GM12878 (cell line): Measurements from ENCODE around the gene MYO16.

ENCODE experiments used
- EGR1 ChIP-seq, 2 experiments: IDR thresholded peaks; 1 replicate in 1 of 2; 2 replicates in 1 of 2; pipeline ENCODE4 v1.6.1; 2011 to 2012; ENCODE audit warnings: low read depth in 2 of 2, low read length in 2 of 2, borderline replicate concordance in 1 of 2, mild to moderate bottlenecking in 1 of 2, moderate library complexity in 1 of 2
- KAT2A ChIP-seq: conservative IDR thresholded peaks from 2 replicates; pipeline ENCODE4 v1.6.1; 2011; ENCODE audit warnings: low read depth, low read length; ENCODE audit not compliant: control insufficient read depth
- NFIC ChIP-seq: IDR thresholded peaks from 2 replicates; pipeline ENCODE4 v1.6.1; 2012; ENCODE audit warnings: low read depth, mild to moderate bottlenecking, inconsistent platforms, low read length, moderate library complexity
- POLR2A ChIP-seq: IDR thresholded peaks from 2 replicates; pipeline ENCODE4 v1.6.1; 2011; ENCODE audit warnings: low read depth, mild to moderate bottlenecking, low read length
- POLR2AphosphoS5 ChIP-seq: IDR thresholded peaks from 2 replicates; pipeline ENCODE4 v1.6.1; 2011; ENCODE audit warnings: mild to moderate bottlenecking, low read length, inconsistent platforms
- YY1 ChIP-seq: IDR thresholded peaks from 2 replicates; pipeline ENCODE4 v1.6.1; 2011; ENCODE audit warnings: low read depth, mild to moderate bottlenecking, low read length
- TF ChIP-seq, protein P1 (sequence below), 3 experiments: IDR thresholded peaks in 2 of 3; conservative IDR thresholded peaks in 1 of 3; 2 replicates each; pipeline ENCODE4 v1.5.1; 2011; ENCODE audit warnings: low read depth in 3 of 3, low read length in 3 of 3, mild to moderate bottlenecking in 3 of 3, control low read depth in 2 of 3, moderate library complexity in 2 of 3, inconsistent platforms in 1 of 3, mixed read lengths in 1 of 3; ENCODE audit not compliant: control insufficient read depth in 2 of 3, insufficient read depth in 1 of 3; ENCODE audit errors: extremely low read depth in 1 of 3
- TF ChIP-seq, protein P2 (sequence below): IDR thresholded peaks from 2 replicates; pipeline ENCODE4 v1.6.1; 2011; ENCODE audit warnings: low read depth, low read length, improper control_type of control experiment, borderline replicate concordance

DNA sequence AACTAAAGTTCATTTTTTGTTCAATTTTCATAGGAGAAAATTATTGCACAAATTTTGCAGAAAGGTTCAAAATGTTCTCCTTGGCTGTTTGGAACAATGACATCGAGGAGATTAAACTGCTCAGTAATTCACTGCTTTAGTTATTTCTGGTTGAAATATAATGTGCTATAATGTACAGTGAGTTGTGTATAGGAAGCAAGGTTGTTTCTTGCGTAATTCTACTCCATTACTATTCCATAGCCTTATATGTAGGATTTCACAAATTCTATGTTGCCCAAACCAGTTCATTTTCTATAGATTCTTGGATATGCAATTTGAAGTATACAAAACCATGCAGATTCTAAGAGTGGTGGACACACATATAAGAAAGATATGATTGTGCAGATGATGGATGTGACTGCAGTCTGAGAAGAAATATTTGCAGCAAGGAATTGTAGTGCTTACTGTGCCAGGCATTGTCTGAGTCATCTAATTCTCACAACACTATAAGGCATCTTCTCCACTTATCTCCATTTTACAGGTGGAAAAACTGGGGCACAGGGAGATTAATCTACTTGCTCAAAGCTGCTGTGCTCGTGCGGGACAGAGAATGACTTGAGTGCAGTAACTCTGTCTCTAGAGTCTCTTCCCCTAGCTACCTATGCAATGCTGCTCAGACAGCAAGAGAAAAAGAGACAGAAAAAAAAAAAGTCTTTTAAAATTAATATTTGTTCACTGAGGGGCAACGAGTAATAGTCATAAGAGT lies 515.5 kb downstream of the MYO16 start:
- no peak for TF ChIP-seq EGR1 (IDR thresholded peaks at IDR 0.05; ENCODE audit: borderline replicate concordance in 1 of 2, low read depth in 2 of 2, low read length in 2 of 2)
- TF ChIP-seq KAT2A, result no peak
- TF ChIP-seq POLR2A, result no peak
- no peak for TF ChIP-seq NFIC
- TF ChIP-seq YY1, result no peak
- TF ChIP-seq, protein P1, sequence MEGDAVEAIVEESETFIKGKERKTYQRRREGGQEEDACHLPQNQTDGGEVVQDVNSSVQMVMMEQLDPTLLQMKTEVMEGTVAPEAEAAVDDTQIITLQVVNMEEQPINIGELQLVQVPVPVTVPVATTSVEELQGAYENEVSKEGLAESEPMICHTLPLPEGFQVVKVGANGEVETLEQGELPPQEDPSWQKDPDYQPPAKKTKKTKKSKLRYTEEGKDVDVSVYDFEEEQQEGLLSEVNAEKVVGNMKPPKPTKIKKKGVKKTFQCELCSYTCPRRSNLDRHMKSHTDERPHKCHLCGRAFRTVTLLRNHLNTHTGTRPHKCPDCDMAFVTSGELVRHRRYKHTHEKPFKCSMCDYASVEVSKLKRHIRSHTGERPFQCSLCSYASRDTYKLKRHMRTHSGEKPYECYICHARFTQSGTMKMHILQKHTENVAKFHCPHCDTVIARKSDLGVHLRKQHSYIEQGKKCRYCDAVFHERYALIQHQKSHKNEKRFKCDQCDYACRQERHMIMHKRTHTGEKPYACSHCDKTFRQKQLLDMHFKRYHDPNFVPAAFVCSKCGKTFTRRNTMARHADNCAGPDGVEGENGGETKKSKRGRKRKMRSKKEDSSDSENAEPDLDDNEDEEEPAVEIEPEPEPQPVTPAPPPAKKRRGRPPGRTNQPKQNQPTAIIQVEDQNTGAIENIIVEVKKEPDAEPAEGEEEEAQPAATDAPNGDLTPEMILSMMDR (IDR thresholded peaks at IDR 0.05 in 2 of 3, conservative IDR thresholded peaks at IDR 0.05 in 1 of 3; ENCODE audit: control insufficient read depth in 2 of 3, extremely low read depth in 1 of 3, insufficient read depth in 1 of 3, low read depth in 3 of 3, low read length in 3 of 3), result no peak
- TF ChIP-seq POLR2AphosphoS5, result no peak
- TF ChIP-seq, protein P2, sequence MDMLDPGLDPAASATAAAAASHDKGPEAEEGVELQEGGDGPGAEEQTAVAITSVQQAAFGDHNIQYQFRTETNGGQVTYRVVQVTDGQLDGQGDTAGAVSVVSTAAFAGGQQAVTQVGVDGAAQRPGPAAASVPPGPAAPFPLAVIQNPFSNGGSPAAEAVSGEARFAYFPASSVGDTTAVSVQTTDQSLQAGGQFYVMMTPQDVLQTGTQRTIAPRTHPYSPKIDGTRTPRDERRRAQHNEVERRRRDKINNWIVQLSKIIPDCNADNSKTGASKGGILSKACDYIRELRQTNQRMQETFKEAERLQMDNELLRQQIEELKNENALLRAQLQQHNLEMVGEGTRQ, result no peak
